B cell (primary cell): ENCODE measurements around the gene NLRP5. TPM values are rescaled to one million over a fixed set of nuclear protein-coding genes. Genes with fewer than 3 reads are reported as not detected.
"Not testable (repeated sequence)": the region's sequence is repeated elsewhere in the genome, so short reads cannot be mapped to it uniquely, and the experiment has no call there.

ENCODE experiments used
- ATAC-seq: fragments of 200-7000 bp; cut with Tn5 transposase; one replicate; pipeline ENCODE4 v1.10.0; 2021; ENCODE audit warnings: low read depth, mild to moderate bottlenecking, moderate number of reproducible peaks, moderate library complexity
- CTCF ChIA-PET: fragments of 350-600 bp; sonication (Branson Sonifier 250); formaldehyde crosslinking; loops from one replicate; lab custom pipeline; 2021; ENCODE audit warnings: antibody characterized with exemption, inconsistent platforms; lab: Charles Lee
- POLR2A ChIA-PET: fragments of 350-600 bp; sonication (Branson Sonifier 250); formaldehyde crosslinking; loops from one replicate; lab custom pipeline; 2021; ENCODE audit warnings: antibody characterized with exemption; lab: Charles Lee
- DNase-seq: peaks from one replicate; pipeline ENCODE4 v3.0.0; 2013
- H2AFZ ChIP-seq: 2 replicates; pipeline ENCODE4 v1.6.1; 2012; ENCODE audit warnings: mild to moderate bottlenecking, low read depth, low read length; ENCODE audit not compliant: insufficient read depth, poor library complexity, severe bottlenecking
- H3K27ac ChIP-seq, 2 donors: 1 replicate in 1 of 2; 2 replicates in 1 of 2; pipeline ENCODE4 v1.5.1; 2012 to 2013; ENCODE audit warnings: low read length in 2 of 2, mild to moderate bottlenecking in 2 of 2, moderate library complexity in 1 of 2
- H3K27me3 ChIP-seq, 4 experiments: fragments of 200-600 bp in 1 of 4; sonication (generic) in 1 of 4; replicated peaks in 1 of 4; 1 replicate in 2 of 4; 2 replicates in 2 of 4; pipeline versions ENCODE4 v1.6.1 to v1.7.0; 2013 to 2016; ENCODE audit warnings: low read length in 3 of 4, mild to moderate bottlenecking in 2 of 4, mixed read lengths in 1 of 4, moderate library complexity in 1 of 4; ENCODE audit not compliant: insufficient read depth in 4 of 4, control insufficient read depth in 3 of 4; ENCODE audit errors: control extremely low read depth in 1 of 4
- H3K36me3 ChIP-seq, 2 experiments: replicated peaks in 1 of 2; 1 replicate in 1 of 2; 2 replicates in 1 of 2; pipeline versions ENCODE4 v1.6.1 to v1.7.1; 2013; ENCODE audit warnings: low read length in 1 of 2; ENCODE audit not compliant: insufficient read depth in 2 of 2, control insufficient read depth in 1 of 2; ENCODE audit errors: control extremely low read depth in 1 of 2, extremely low read depth in 1 of 2
- H3K4me1 ChIP-seq, 2 donors: fragments of 200-600 bp in 1 of 2; sonication (generic) in 1 of 2; 1 replicate in 1 of 2; 2 replicates in 1 of 2; pipeline versions ENCODE4 v1.5.1 to v1.6.1; 2013 to 2017; ENCODE audit warnings: low read length in 2 of 2; ENCODE audit not compliant: control insufficient read depth in 2 of 2, insufficient read depth in 2 of 2
- H3K4me2 ChIP-seq: replicated peaks from 2 replicates; pipeline ENCODE3; 2012; ENCODE audit warnings: mild to moderate bottlenecking, low read depth, low read length; ENCODE audit not compliant: poor library complexity, severe bottlenecking
- H3K4me3 ChIP-seq, 5 experiments: fragments of 200-600 bp in 1 of 5; sonication (generic) in 1 of 5; 1 replicate in 3 of 5; 2 replicates in 2 of 5; pipeline versions ENCODE4 v1.5.1 to v1.7.0; 2011 to 2016; ENCODE audit warnings: low read length in 4 of 5, mild to moderate bottlenecking in 4 of 5, low read depth in 2 of 5, control low read depth in 1 of 5, moderate library complexity in 1 of 5; ENCODE audit not compliant: insufficient read depth in 1 of 5; ENCODE audit errors: control extremely low read depth in 1 of 5, extremely low read depth in 1 of 5
- H3K79me2 ChIP-seq: fragments of 200-600 bp; sonication (generic); one replicate; pipeline ENCODE4 v1.6.0; 2016; ENCODE audit warnings: low read length; ENCODE audit not compliant: control insufficient read depth, insufficient read depth
- H3K9ac ChIP-seq: fragments of 200-600 bp; sonication (generic); 2 replicates; pipeline ENCODE4 v1.6.1; 2017; ENCODE audit warnings: mild to moderate bottlenecking, low read length, moderate library complexity
- H3K9me3 ChIP-seq, 3 donors: one replicate each; pipeline versions ENCODE4 v1.6.1 to v1.7.1; 2013; ENCODE audit warnings: low read length in 2 of 3; ENCODE audit not compliant: control insufficient read depth in 2 of 3, insufficient read depth in 1 of 3; ENCODE audit errors: control extremely low read depth in 1 of 3
- H4K20me1 ChIP-seq: 2 replicates; pipeline ENCODE4 v1.6.0; 2012; ENCODE audit warnings: mild to moderate bottlenecking, low read length; ENCODE audit not compliant: insufficient read depth, control insufficient read depth, poor library complexity, severe bottlenecking
- H3K27ac Mint-ChIP-seq: one replicate; pipeline ENCODE4 v1.8.0; 2021; ENCODE audit warnings: mixed read lengths
- H3K27me3 Mint-ChIP-seq: one replicate; pipeline ENCODE4 v1.8.0; 2021; ENCODE audit warnings: mixed read lengths
- H3K4me1 Mint-ChIP-seq: one replicate; pipeline ENCODE4 v1.8.0; 2021; ENCODE audit warnings: mixed read lengths
- H3K4me3 Mint-ChIP-seq: one replicate; pipeline ENCODE4 v1.8.0; 2021; ENCODE audit warnings: mixed read lengths
- H3K9me3 Mint-ChIP-seq: one replicate; pipeline ENCODE4 v1.8.0; 2022; ENCODE audit warnings: mixed read lengths; ENCODE audit not compliant: insufficient read depth
- CTCF ChIP-seq: fragments of 200-600 bp; IDR thresholded peaks from one replicate; pipeline ENCODE4 v1.8.0; 2022; ENCODE audit warnings: antibody characterized with exemption, mild to moderate bottlenecking
- EZH2 ChIP-seq: IDR thresholded peaks from 2 replicates; pipeline ENCODE4 v1.6.1; 2012; ENCODE audit warnings: borderline replicate concordance, low read depth, mild to moderate bottlenecking, moderate library complexity, low read length; ENCODE audit not compliant: insufficient read depth, poor library complexity, severe bottlenecking
- WGBS: methylation state at CpG from one replicate; pipeline ENCODE4 v1.1.5; 2013; ENCODE audit warnings: missing lambda C conversion rate; ENCODE audit not compliant: insufficient coverage; 5-methylcytosine and 5-hydroxymethylcytosine counted together
- intact Hi-C: fragments of 100-400 bp; cut with micrococcal nuclease; formaldehyde crosslinking; loops from one replicate; pipeline ENCODE4 v1.10.0; 2022
- polyA plus RNA-seq: library from polyadenylated mRNA; depleted of rRNA; stranded (reverse); fragments of >200 nt; gene quantifications from 2 replicates; pipeline ENCODE4 v1.2.3, GENCODE V29; 2012
- total RNA-seq, 2 donors: library from RNA; stranded (reverse); fragments of 120-200 nt in 1 of 2; gene quantifications; 1 replicate in 1 of 2; 2 replicates in 1 of 2; pipeline versions ENCODE4 v1.2.3 to v1.2.4, GENCODE V29; 2013 to 2022

The NLRP5 gene
- total and polyA plus RNA-seq, 2 donors (not counting 1 experiment from before 2014, with no cell fraction given), result not detected

- no peak overlapping the region for H3K4me3 Mint-ChIP-seq
- Histone ChIP-seq H4K20me1 (peaks cover 84% of the 10 kb centered on the region), H3K4me1 (no peaks in the 10 kb centered on the region), H3K27ac (no peak overlapping the region), H3K79me2 (peaks cover 69% of the 10 kb centered on the region), H3K9me3 (peaks cover 0 to under 1% (median 0%) of the 10 kb centered on the region in 3 donors), H3K4me2 (no peak overlapping the region), H3K27me3 (no peaks in the 10 kb centered on the region), H3K9ac (no peak overlapping the region), H2AFZ (no peak overlapping the region), H3K4me3 (no peak overlapping the region), H3K36me3 (peaks cover 0 to 50% of the 10 kb centered on the region in 2 experiments)
- H3K27ac Mint-ChIP-seq, result no peak overlapping the region
- H3K4me1 Mint-ChIP-seq, result peaks cover 3% of the 10 kb centered on the region
- no peak for DNase-seq
- no peak for ATAC-seq
- no peaks in the 10 kb centered on the region for H3K9me3 Mint-ChIP-seq
- intact Hi-C loops, result no loop called here
- H3K27me3 Mint-ChIP-seq, result no peaks in the 10 kb centered on the region
- CTCF ChIA-PET, result interaction anchor here (1.4 kb wide), 2 partner anchors 17 to 236 kb away, joined by 3 read pairs; no protein-coding TSS in a partner anchor
- WGBS, result 80% methylated on average over 7 of the region's 7 CpGs
- no peak for TF ChIP-seq CTCF
- TF ChIP-seq EZH2, result no peak
- POLR2A ChIA-PET, result interaction anchor here (0.6 kb wide), 1 partner anchor 844 kb away, joined by 3 read pairs; no protein-coding TSS in a partner anchor
These were observed 111.2 kb downstream of the NLRP5 start for GRCh38 chr19:56097776-56098175.

GRCh38 chr19:56098237-56098636 is 111.7 kb downstream of the NLRP5 start:
- H3K9ac ChIP-seq, H2AFZ ChIP-seq, H3K27me3 ChIP-seq, ATAC-seq, H3K27ac ChIP-seq, H3K4me1 Mint-ChIP-seq, H3K4me3 Mint-ChIP-seq, H3K9me3 Mint-ChIP-seq, H3K4me1 ChIP-seq, H3K27me3 Mint-ChIP-seq, DNase-seq, H3K4me2 ChIP-seq, intact Hi-C loops, H3K9me3 ChIP-seq, H3K4me3 ChIP-seq, H3K27ac Mint-ChIP-seq: not testable (repeated sequence)
- peaks cover 0 to 49% of the 10 kb centered on the region in 2 experiments for H3K36me3 ChIP-seq
- peaks cover 69% of the 10 kb centered on the region for H3K79me2 ChIP-seq
- 99% methylated on average over 9 of the region's 21 CpGs for WGBS
- POLR2A ChIA-PET, result interaction anchor here (0.6 kb wide), 1 partner anchor 844 kb away, joined by 3 read pairs; no protein-coding TSS in a partner anchor
- H4K20me1 ChIP-seq, result peaks cover 84% of the 10 kb centered on the region
- CTCF ChIA-PET, result interaction anchor here (1.4 kb wide), 2 partner anchors 17 to 235 kb away, joined by 3 read pairs; no protein-coding TSS in a partner anchor
